ENCODE data around the gene SDK1. TPM values are rescaled to one million over a fixed set of nuclear protein-coding genes. Genes with fewer than 3 reads are reported as not detected.

The SDK1 gene
- total RNA-seq, 3 donors from 2014 or later (not counting 1 experiment from before 2014, with no cell fraction given), result 0.05 to 0.11 TPM; not detected in 1

GRCh38 chr7:4266270-4267040 is 965.4 kb downstream of the SDK1 start:
- no peak for ATAC-seq
- H3K27ac Mint-ChIP-seq, result no peak overlapping the region
- Histone ChIP-seq H3K4me3 (ENCODE audit: low read length) (no peak overlapping the region), H3K9me3 (ENCODE audit: control insufficient read depth, insufficient read depth, low read length) (no peaks in the 10 kb centered on the region), H3K27me3 (ENCODE audit: control insufficient read depth, insufficient read depth, low read length) (no peaks in the 10 kb centered on the region), H3K27ac (ENCODE audit: low read length) (no peak overlapping the region), H3K4me1 (ENCODE audit: control insufficient read depth, insufficient read depth, low read length) (no peaks in the 10 kb centered on the region), H3K36me3 (ENCODE audit: control insufficient read depth, insufficient read depth, low read length) (no peaks in the 10 kb centered on the region)
- intact Hi-C loops (cut with micrococcal nuclease), result no loop called here
- H3K4me1 Mint-ChIP-seq, result peaks cover 0 to 4% of the 10 kb centered on the region in 2 donors
- no peak for DNase-seq
- no peaks in the 10 kb centered on the region for H3K36me3 Mint-ChIP-seq
- peaks cover 5 to 10% of the 10 kb centered on the region in 2 donors for H3K27me3 Mint-ChIP-seq (ENCODE audit: low read depth in 2 of 2)
- no peak overlapping the region for H3K4me3 Mint-ChIP-seq
- WGBS (ENCODE audit: insufficient coverage), result 84% methylated on average over 21 of the region's 21 CpGs
- TF ChIP-seq, protein P1, sequence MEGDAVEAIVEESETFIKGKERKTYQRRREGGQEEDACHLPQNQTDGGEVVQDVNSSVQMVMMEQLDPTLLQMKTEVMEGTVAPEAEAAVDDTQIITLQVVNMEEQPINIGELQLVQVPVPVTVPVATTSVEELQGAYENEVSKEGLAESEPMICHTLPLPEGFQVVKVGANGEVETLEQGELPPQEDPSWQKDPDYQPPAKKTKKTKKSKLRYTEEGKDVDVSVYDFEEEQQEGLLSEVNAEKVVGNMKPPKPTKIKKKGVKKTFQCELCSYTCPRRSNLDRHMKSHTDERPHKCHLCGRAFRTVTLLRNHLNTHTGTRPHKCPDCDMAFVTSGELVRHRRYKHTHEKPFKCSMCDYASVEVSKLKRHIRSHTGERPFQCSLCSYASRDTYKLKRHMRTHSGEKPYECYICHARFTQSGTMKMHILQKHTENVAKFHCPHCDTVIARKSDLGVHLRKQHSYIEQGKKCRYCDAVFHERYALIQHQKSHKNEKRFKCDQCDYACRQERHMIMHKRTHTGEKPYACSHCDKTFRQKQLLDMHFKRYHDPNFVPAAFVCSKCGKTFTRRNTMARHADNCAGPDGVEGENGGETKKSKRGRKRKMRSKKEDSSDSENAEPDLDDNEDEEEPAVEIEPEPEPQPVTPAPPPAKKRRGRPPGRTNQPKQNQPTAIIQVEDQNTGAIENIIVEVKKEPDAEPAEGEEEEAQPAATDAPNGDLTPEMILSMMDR (IDR thresholded peaks at IDR 0.05), result no peak
- H3K9me3 Mint-ChIP-seq, result no peaks in the 10 kb centered on the region

DNA sequence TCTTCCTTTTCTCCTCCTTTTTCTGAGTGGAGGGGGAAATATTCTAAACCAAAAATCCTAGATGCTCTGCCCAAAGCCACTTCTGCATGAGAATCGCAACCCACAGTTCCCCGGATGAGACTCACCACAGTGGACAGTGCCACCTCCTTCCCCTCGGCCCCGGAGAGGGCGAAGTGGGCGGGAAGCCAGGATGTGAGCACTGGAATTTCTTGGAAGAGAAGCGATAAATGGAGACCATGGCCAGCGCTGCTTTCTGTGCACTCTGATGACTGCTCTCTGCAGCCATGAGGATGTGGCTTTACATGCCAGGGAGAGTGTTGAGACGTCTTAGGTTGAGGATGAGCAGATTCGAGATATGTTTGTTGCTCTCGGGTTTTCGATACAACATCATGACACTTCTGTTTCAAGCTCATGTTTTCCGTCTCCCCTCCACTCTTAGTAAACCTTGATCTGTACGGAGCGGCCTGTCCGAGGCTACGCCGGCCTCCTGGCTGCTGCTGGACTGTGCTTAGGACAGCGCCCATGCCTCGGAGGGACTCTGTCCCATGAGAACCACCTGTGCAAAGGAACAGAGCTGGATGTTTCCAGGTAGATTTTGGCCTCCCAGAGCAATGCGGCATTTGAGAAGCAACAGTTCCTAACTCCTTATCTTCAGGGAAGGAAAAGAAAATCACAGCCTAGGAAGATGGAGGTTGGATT is 966.4 kb downstream of the SDK1 start:
- Mint-ChIP-seq H3K36me3 (no peaks in the 10 kb centered on the region), H3K27me3 (ENCODE audit: low read depth in 2 of 2) (peaks cover 5 to 10% of the 10 kb centered on the region in 2 donors), H3K4me1 (peaks cover 0 to 4% of the 10 kb centered on the region in 2 donors), H3K4me3 (no peak overlapping the region), H3K27ac (no peak overlapping the region), H3K9me3 (no peaks in the 10 kb centered on the region)
- intact Hi-C loops (cut with micrococcal nuclease), result no loop called here
- H3K27ac ChIP-seq (ENCODE audit: low read length), result no peak overlapping the region
- TF ChIP-seq, protein P1 (IDR thresholded peaks at IDR 0.05), result no peak
- H3K27me3 ChIP-seq (ENCODE audit: control insufficient read depth, insufficient read depth, low read length), result no peaks in the 10 kb centered on the region
- WGBS (ENCODE audit: insufficient coverage), result 89% methylated on average over 21 of the region's 21 CpGs
- H3K36me3 ChIP-seq (ENCODE audit: control insufficient read depth, insufficient read depth, low read length), result no peaks in the 10 kb centered on the region
- H3K9me3 ChIP-seq (ENCODE audit: control insufficient read depth, insufficient read depth, low read length), result no peaks in the 10 kb centered on the region
- no peak overlapping the region for H3K4me3 ChIP-seq (ENCODE audit: low read length)
- DNase-seq (no peak), ATAC-seq (no peak)
- no peaks in the 10 kb centered on the region for H3K4me1 ChIP-seq (ENCODE audit: control insufficient read depth, insufficient read depth, low read length)

DNA sequence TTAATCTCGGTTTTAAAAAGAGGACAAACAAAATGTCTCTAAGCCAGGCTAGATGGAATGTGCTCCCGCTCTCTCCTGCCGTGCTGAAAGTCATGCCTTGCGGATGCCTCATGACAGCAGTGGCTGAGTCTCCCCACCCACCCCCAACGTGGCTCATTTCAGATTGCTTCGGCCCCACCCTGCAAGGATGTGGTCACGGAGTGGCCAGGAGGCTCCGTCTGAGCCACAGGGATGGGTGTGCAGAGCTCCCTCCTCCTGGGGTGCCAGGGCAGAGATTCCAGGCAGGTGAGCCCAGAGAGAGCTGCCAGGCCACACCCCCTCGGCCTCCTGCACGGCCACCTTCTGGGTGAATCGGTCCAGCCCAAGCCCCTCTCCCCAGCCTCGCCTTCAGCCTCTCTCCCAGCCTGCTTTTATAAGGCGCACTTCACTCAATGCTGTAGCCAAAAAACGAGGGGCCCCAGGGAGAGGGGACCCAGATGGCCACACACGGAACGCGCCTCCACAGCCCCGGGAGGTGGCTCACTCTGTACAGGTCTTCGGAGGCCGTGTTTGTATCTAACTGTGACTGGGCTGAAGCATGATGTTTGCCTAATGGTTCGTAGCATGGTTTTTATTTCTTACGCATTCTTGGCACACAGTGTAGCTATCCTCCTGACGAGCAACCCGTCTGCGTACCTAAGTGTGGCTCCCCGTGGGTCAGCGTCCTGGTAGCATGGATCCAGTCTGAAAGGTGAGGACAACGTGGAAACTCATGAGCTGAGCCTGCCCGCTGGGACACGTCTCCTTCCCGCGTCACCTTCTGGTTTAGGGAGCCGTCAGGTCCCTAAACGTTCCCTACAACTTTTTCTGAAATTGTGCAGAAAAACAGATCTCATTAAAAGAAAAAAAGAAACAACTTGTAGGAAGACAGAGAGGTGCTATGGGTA is 967.3 kb downstream of the SDK1 start:
- ATAC-seq (no peak), DNase-seq (no peak)
- Mint-ChIP-seq H3K4me1 (peaks cover 0 to 4% of the 10 kb centered on the region in 2 donors), H3K27ac (no peak overlapping the region), H3K4me3 (no peak overlapping the region), H3K27me3 (ENCODE audit: low read depth in 2 of 2) (peaks cover 5 to 10% of the 10 kb centered on the region in 2 donors), H3K9me3 (no peaks in the 10 kb centered on the region), H3K36me3 (no peaks in the 10 kb centered on the region)
- Histone ChIP-seq H3K4me1 (ENCODE audit: control insufficient read depth, insufficient read depth, low read length) (no peaks in the 10 kb centered on the region), H3K9me3 (ENCODE audit: control insufficient read depth, insufficient read depth, low read length) (no peaks in the 10 kb centered on the region), H3K27ac (ENCODE audit: low read length) (no peak overlapping the region), H3K27me3 (ENCODE audit: control insufficient read depth, insufficient read depth, low read length) (no peaks in the 10 kb centered on the region), H3K36me3 (ENCODE audit: control insufficient read depth, insufficient read depth, low read length) (no peaks in the 10 kb centered on the region), H3K4me3 (ENCODE audit: low read length) (no peak overlapping the region)
- WGBS (ENCODE audit: insufficient coverage), result 83% methylated on average over 34 of the region's 34 CpGs
- TF ChIP-seq, protein P1 (IDR thresholded peaks at IDR 0.05), result no peak
- intact Hi-C loops (cut with micrococcal nuclease), result no loop called here
